ENCODE measurements around the gene TRIM2.

Gene TRIM2

GRCh38 chr4:153170407-153170806, 33.8 kb upstream of the TRIM2 start:
- no peak overlapping the region for H3K4me3 ChIP-seq (replicated peaks; ENCODE audit: insufficient read depth, low read length)
- no peak overlapping the region for H3K27ac ChIP-seq (replicated peaks)
- TF ChIP-seq CTCF (IDR thresholded peaks at IDR 0.05; ENCODE audit: insufficient read depth, low read length) = no peak
- no peak for TF ChIP-seq REST (IDR thresholded peaks at IDR 0.05; ENCODE audit: insufficient replicate concordance, low read depth)
- no peak for TF ChIP-seq SPI1 (IDR thresholded peaks at IDR 0.05; ENCODE audit: borderline replicate concordance, low read depth)
- no peak for TF ChIP-seq POLR2AphosphoS5 (IDR thresholded peaks at IDR 0.05; ENCODE audit: low read depth)
- TF ChIP-seq GABPA (IDR thresholded peaks at IDR 0.05; ENCODE audit: low read depth) = no peak
- no peaks in the 10 kb centered on the region for H3K27me3 ChIP-seq (ENCODE audit: insufficient read depth, poor library complexity, severe bottlenecking)
- DNase-seq (ENCODE audit: low read depth in 1 of 2, low spot score in 1 of 2) = no peak

GRCh38 chr4:153174821-153175567, 29.2 kb upstream of the TRIM2 start:
- H3K4me3 ChIP-seq (replicated peaks; ENCODE audit: insufficient read depth, low read length) = no peak overlapping the region
- no peak for DNase-seq (ENCODE audit: low read depth in 1 of 2, low spot score in 1 of 2)
- TF ChIP-seq GABPA (IDR thresholded peaks at IDR 0.05; ENCODE audit: low read depth) (no peak), POLR2AphosphoS5 (IDR thresholded peaks at IDR 0.05; ENCODE audit: low read depth) (no peak), SPI1 (IDR thresholded peaks at IDR 0.05; ENCODE audit: borderline replicate concordance, low read depth) (no peak), CTCF (IDR thresholded peaks at IDR 0.05; ENCODE audit: insufficient read depth, low read length) (no peak), REST (IDR thresholded peaks at IDR 0.05; ENCODE audit: insufficient replicate concordance, low read depth) (no peak)
- H3K27me3 ChIP-seq (ENCODE audit: insufficient read depth, poor library complexity, severe bottlenecking) = no peaks in the 10 kb centered on the region
- no peak overlapping the region for H3K27ac ChIP-seq (replicated peaks)

GRCh38 chr4:153176938-153177337, 27.3 kb upstream of the TRIM2 start:
- H3K27ac ChIP-seq (replicated peaks) = no peak overlapping the region
- H3K4me3 ChIP-seq (replicated peaks; ENCODE audit: insufficient read depth, low read length) = no peak overlapping the region
- no peaks in the 10 kb centered on the region for H3K27me3 ChIP-seq (ENCODE audit: insufficient read depth, poor library complexity, severe bottlenecking)
- no peak for DNase-seq (ENCODE audit: low read depth in 1 of 2, low spot score in 1 of 2)
- TF ChIP-seq SPI1 (IDR thresholded peaks at IDR 0.05; ENCODE audit: borderline replicate concordance, low read depth) = no peak
- no peak for TF ChIP-seq REST (IDR thresholded peaks at IDR 0.05; ENCODE audit: insufficient replicate concordance, low read depth)
- TF ChIP-seq CTCF (IDR thresholded peaks at IDR 0.05; ENCODE audit: insufficient read depth, low read length) = no peak

Measured in HL-60 (cell line).